Measurements from ENCODE around the gene THSD8. TPM values are rescaled to one million over a fixed set of nuclear protein-coding genes. Genes with fewer than 3 reads are reported as not detected.

THSD8 gene
- total and polyA plus RNA-seq, 2 of the 8 experiments (the other 6 are each of a cell fraction or from before 2014, with no cell fraction given): 8.2 to 42.3 TPM

GRCh38 chr19:12794196-12794941, 7.5 kb upstream of the THSD8 start:
- no peaks in the 10 kb centered on the region for H3K9me3 ChIP-seq (ENCODE audit: insufficient read depth in 2 of 2, low read depth in 1 of 2, low read length in 1 of 2)
- peaks cover 29% of the 10 kb centered on the region for H3K23me2 ChIP-seq (ENCODE audit: low read depth, low read length)
- H3K79me2 ChIP-seq (ENCODE audit: control insufficient read depth in 1 of 2, insufficient read depth in 2 of 2, low read length in 2 of 2): no peaks in the 10 kb centered on the region
- H3K9ac ChIP-seq (replicated peaks in 1 of 4; ENCODE audit: extremely low read depth in 1 of 4, low read depth in 3 of 4, low read length in 3 of 4): peak overlapping the region in 2 of 4 experiments; percentile 75; a peak in 5 of 7 replicates
- no peak for TF ChIP-seq RBBP5 (IDR thresholded peaks at IDR 0.05; ENCODE audit: borderline replicate concordance, low read depth, low read length)
- no peak for TF ChIP-seq KDM1A (IDR thresholded peaks at IDR 0.05; ENCODE audit: borderline replicate concordance, low read length)
- TF ChIP-seq HDAC2 (IDR thresholded peaks at IDR 0.05; ENCODE audit: borderline replicate concordance in 1 of 2, low read depth in 2 of 2, low read length in 2 of 2): no peak
- peak; percentile 43 for TF ChIP-seq ASH2L (IDR thresholded peaks at IDR 0.05; ENCODE audit: low read length)
- TF ChIP-seq NANOG (IDR thresholded peaks at IDR 0.05; ENCODE audit: insufficient read depth, low read depth, low read length, poor library complexity, severe bottlenecking): no peak
- no peak for TF ChIP-seq POLR2AphosphoS5 (IDR thresholded peaks at IDR 0.05; ENCODE audit: low read depth, low read length)
- TF ChIP-seq CHD1 (IDR thresholded peaks at IDR 0.05; ENCODE audit: low read depth, low read length): no peak
- no peak overlapping the region for H3K56ac ChIP-seq (replicated peaks; ENCODE audit: insufficient read length, low read depth, low read length)
- H2BK15ac ChIP-seq (ENCODE audit: low read length): no peak overlapping the region
- no peak overlapping the region; the same call in 1 of the 2 replicates for H2AK5ac ChIP-seq (ENCODE audit: low read depth, low read length)
- peaks cover under 1 to 6% (median 3%) of the 10 kb centered on the region in 4 experiments; a peak in 6 of 8 replicates for H3K36me3 ChIP-seq (ENCODE audit: control insufficient read depth in 2 of 4, insufficient read depth in 4 of 4, low read length in 3 of 4)
- no peak overlapping the region for H3K4ac ChIP-seq (replicated peaks; ENCODE audit: insufficient read length, low read depth, low read length)
- H3K23ac ChIP-seq (ENCODE audit: insufficient read length): no peak overlapping the region
- no peak for DNase-seq (ENCODE audit: low read depth in 1 of 2, low spot score in 2 of 2)
- no peak overlapping the region for H2AFZ ChIP-seq (ENCODE audit: low read length)
- ChIA-PET POLR2A (ENCODE audit: partially characterized antibody) (interaction anchor here (1.1 to 15.2 kb wide), 5 partner anchors 9 to 358 kb away, joined by 3 to 317 read pairs (median 4); partner anchors contain the start of gene HOOK2), CTCF (ENCODE audit: partially characterized antibody) (interaction anchor here (0.7 to 17.9 kb wide), 7 partner anchors 14 to 99 kb away, joined by 3 to 288 read pairs (median 8); no protein-coding TSS in a partner anchor)
- peaks cover 0 to 18% (median 13%) of the 10 kb centered on the region in 4 experiments; a peak in 5 of 7 replicates for H3K27me3 ChIP-seq (replicated peaks in 1 of 4; ENCODE audit: control insufficient read depth in 3 of 4, extremely low read depth in 1 of 4, insufficient read depth in 3 of 4, low read length in 3 of 4)
- no peak overlapping the region for H4K5ac ChIP-seq (ENCODE audit: insufficient read length, low read depth, low read length)
- 72% methylated on average over 7 of the region's 7 CpGs; no CpG with 5 or more reads in 1 of the 2 experiments for WGBS, 2 experiments (ENCODE audit: extremely low coverage in 1 of 2, insufficient coverage in 1 of 2, insufficient read length in 1 of 2, insufficient replicate concordance in 2 of 2, low coverage in 1 of 2, low lambda C conversion rate in 2 of 2, missing lambda C conversion rate in 1 of 2)
- H4K8ac ChIP-seq (ENCODE audit: extremely low read depth, insufficient read depth, low read length): peak overlapping the region; percentile 95
- no peak for FAIRE-seq
- no peaks in the 10 kb centered on the region for H3K79me1 ChIP-seq (ENCODE audit: low read depth, low read length)
- H3K27ac ChIP-seq (ENCODE audit: low read depth, low read length): peak overlapping the region; percentile 88; the same call in 1 of the 2 replicates
- H2BK5ac ChIP-seq (ENCODE audit: low read depth, low read length): 0 out of 2 replicates have a peak overlapping the region, but pooled peaks have one; percentile 75
- H2BK120ac ChIP-seq (replicated peaks; ENCODE audit: low read depth, low read length): no peak overlapping the region
- H3K18ac ChIP-seq (ENCODE audit: extremely low read depth, low read length): 0 out of 2 replicates have a peak overlapping the region, but pooled peaks have one; percentile 0
- H3K4me1 ChIP-seq (replicated peaks in 1 of 4; ENCODE audit: control insufficient read depth in 3 of 4, insufficient read depth in 4 of 4, low read length in 3 of 4): peaks cover 5 to 26% (median 17%) of the 10 kb centered on the region in 4 experiments
- H4K20me1 ChIP-seq (replicated peaks in 1 of 2; ENCODE audit: control insufficient read depth in 1 of 2, insufficient read depth in 2 of 2, low read length in 2 of 2): no peaks in the 10 kb centered on the region
- H3K14ac ChIP-seq (ENCODE audit: insufficient read length): no peak overlapping the region
- no peak overlapping the region for H2BK20ac ChIP-seq (ENCODE audit: low read length)
- H3K4me2 ChIP-seq (ENCODE audit: insufficient read depth in 1 of 2, low read depth in 2 of 2, low read length in 2 of 2): peak overlapping the region; percentile 74 to 97
- H3K4me3 ChIP-seq (ENCODE audit: extremely low read depth in 1 of 4, insufficient read depth in 2 of 4, low read depth in 3 of 4, low read length in 4 of 4): peak overlapping the region; percentile 19 to 71 (median 54); a peak in 7 of 8 replicates
- H4K91ac ChIP-seq (replicated peaks; ENCODE audit: insufficient read length, low read length): peak overlapping the region; percentile 29
- H2BK12ac ChIP-seq (ENCODE audit: low read depth, low read length): no peak overlapping the region; the same call in 1 of the 2 replicates

All from H1 (cell line).